IPS-11a (cell line): Measurements from ENCODE around the gene WHRN.

ENCODE experiments used
- H3K4me3 ChIP-seq: one replicate; pipeline ENCODE4 v1.5.1; 2013; ENCODE audit warnings: low read depth, low read length, control low read depth

The WHRN gene

GRCh38 chr9:114474425-114474824, 30.8 kb downstream of the WHRN start:
- H3K4me3 ChIP-seq: no peak overlapping the region

- H3K4me3 ChIP-seq: no peak overlapping the region
These were observed 31.8 kb downstream of the WHRN start for GRCh38 chr9:114473447-114473801.

GRCh38 chr9:114472765-114473446, 32.4 kb downstream of the WHRN start:
- H3K4me3 ChIP-seq: no peak overlapping the region

- H3K4me3 ChIP-seq: no peak overlapping the region
These were observed 34.1 kb downstream of the WHRN start for GRCh38 chr9:114471157-114471556.

GRCh38 chr9:114470581-114470980, 34.7 kb downstream of the WHRN start:
- no peak overlapping the region for H3K4me3 ChIP-seq

- H3K4me3 ChIP-seq: no peak overlapping the region
These were observed 35.2 kb downstream of the WHRN start for GRCh38 chr9:114470121-114470520.

GRCh38 chr9:114469091-114469853, 36.0 kb downstream of the WHRN start:
- no peak overlapping the region for H3K4me3 ChIP-seq

GRCh38 chr9:114467910-114468309, 37.4 kb downstream of the WHRN start:
- no peak overlapping the region for H3K4me3 ChIP-seq

GRCh38 chr9:114467226-114467750, 38.0 kb downstream of the WHRN start:
- no peak overlapping the region for H3K4me3 ChIP-seq

GRCh38 chr9:114465906-114466900, 39.1 kb downstream of the WHRN start:
- H3K4me3 ChIP-seq: no peak overlapping the region

- H3K4me3 ChIP-seq: no peak overlapping the region
These were observed 39.9 kb downstream of the WHRN start for GRCh38 chr9:114465417-114465816.

- H3K4me3 ChIP-seq: no peak overlapping the region
These were observed 40.8 kb downstream of the WHRN start for GRCh38 chr9:114464281-114465051.

GRCh38 chr9:114462791-114463190, 42.5 kb downstream of the WHRN start:
- no peak overlapping the region for H3K4me3 ChIP-seq

GRCh38 chr9:114461468-114461867, 43.8 kb downstream of the WHRN start:
- no peak overlapping the region for H3K4me3 ChIP-seq

GRCh38 chr9:114460513-114461199, 44.6 kb downstream of the WHRN start:
- H3K4me3 ChIP-seq: no peak overlapping the region

GRCh38 chr9:114459464-114459863, 45.8 kb downstream of the WHRN start:
- no peak overlapping the region for H3K4me3 ChIP-seq

GRCh38 chr9:114456929-114457328, 48.3 kb downstream of the WHRN start:
- no peak overlapping the region for H3K4me3 ChIP-seq

- H3K4me3 ChIP-seq: no peak overlapping the region
These were observed 50.6 kb downstream of the WHRN start for GRCh38 chr9:114454652-114455051.

GRCh38 chr9:114452219-114453165, 52.8 kb downstream of the WHRN start:
- no peak overlapping the region for H3K4me3 ChIP-seq
